Esophagus squamous epithelium (tissue), 5 donors: ENCODE measurements around the gene GPR12. TPM values are rescaled to one million over a fixed set of nuclear protein-coding genes. Genes with fewer than 3 reads are reported as not detected.

ENCODE experiments used
- DNase-seq: peaks from one replicate; lab custom pipeline; 2025; lab: John Stamatoyannopoulos, UW
- H3K27ac ChIP-seq, 4 donors: fragments of 200-600 bp; sonication (generic); one replicate each; pipeline ENCODE4 v1.5.1; 2016 to 2019; ENCODE audit warnings: mild to moderate bottlenecking in 1 of 4
- H3K27me3 ChIP-seq, 4 donors: fragments of 200-600 bp; sonication (generic); 1 replicate in 3 of 4; 2 replicates in 1 of 4; pipeline versions ENCODE4 v1.5.1 to v1.6.0; 2017 to 2021; ENCODE audit warnings: antibody characterized with exemption in 1 of 4
- H3K36me3 ChIP-seq, 3 donors: fragments of 200-600 bp; sonication (generic); one replicate each; pipeline ENCODE4 v1.5.1; 2016 to 2019
- H3K4me1 ChIP-seq, 3 donors: fragments of 200-600 bp; sonication (generic); one replicate each; pipeline ENCODE4 v1.5.1; 2017 to 2019
- H3K4me3 ChIP-seq, 4 donors: fragments of 200-600 bp; sonication (generic); 1 replicate in 3 of 4; 2 replicates in 1 of 4; pipeline ENCODE4 v1.5.1; 2016 to 2019; ENCODE audit warnings: mild to moderate bottlenecking in 2 of 4, moderate library complexity in 1 of 4
- H3K9me3 ChIP-seq, 3 donors: fragments of 200-600 bp; sonication (generic); one replicate each; pipeline ENCODE4 v1.5.1; 2016 to 2019
- CTCF ChIP-seq, 6 experiments: fragments of 450-650 bp in 4 of 6; fragments of 200-600 bp in 2 of 6; sonication (generic) in 2 of 6; IDR thresholded peaks; one replicate each; pipeline ENCODE4 v1.5.1; 2016 to 2019; ENCODE audit warnings: antibody characterized with exemption in 6 of 6, mild to moderate bottlenecking in 4 of 6, moderate library complexity in 4 of 6
- POLR2A ChIP-seq, 4 donors: fragments of 450-650 bp; IDR thresholded peaks; one replicate each; pipeline ENCODE4 v1.6.1; 2017; ENCODE audit warnings: antibody characterized with exemption in 4 of 4, mild to moderate bottlenecking in 4 of 4, moderate library complexity in 3 of 4
- WGBS, 2 donors: methylation state at CpG; one replicate each; pipeline ENCODE4 v1.1.5; 2018; 5-methylcytosine and 5-hydroxymethylcytosine counted together
- intact Hi-C: fragments of 100-400 bp; cut with DNase I; formaldehyde crosslinking; loops from one replicate; pipeline ENCODE4 v1.15.0; 2022
- total RNA-seq, 4 donors: library from RNA; depleted of rRNA; stranded (reverse); fragments of >200 nt; gene quantifications; one replicate each; pipeline ENCODE4 v1.1.0, GENCODE V29; 2016
- donor health status: DM: yes; HTN: yes; CAD: no.

Gene GPR12
- total RNA-seq, 4 donors from 2014 or later, result under 0.01 TPM; not detected in 3

- no peaks in the 10 kb centered on the region for H3K9me3 ChIP-seq
- intact Hi-C loops, result no loop called here
- H3K4me1 ChIP-seq, result peaks cover 6 to 16% (median 8%) of the 10 kb centered on the region in 3 donors
- no peak overlapping the region for H3K27ac ChIP-seq
- H3K27me3 ChIP-seq, result peaks cover 0 to 82% (median 13%) of the 10 kb centered on the region in 4 donors
- no peak for DNase-seq
- no peaks in the 10 kb centered on the region for H3K36me3 ChIP-seq
- no peak overlapping the region for H3K4me3 ChIP-seq
- 72 to 79% methylated on average over 13 to 14 of the region's 18 CpGs for WGBS, 2 donors
- no peak for TF ChIP-seq CTCF (IDR thresholded peaks at IDR 0.05)
- no peak for TF ChIP-seq POLR2A (IDR thresholded peaks at IDR 0.05)
Measured at GRCh38 chr13:26758496-26759157, 2.0 kb downstream of the GPR12 start.

- Histone ChIP-seq H3K27ac (no peak overlapping the region), H3K4me1 (peaks cover 6 to 16% (median 8%) of the 10 kb centered on the region in 3 donors), H3K36me3 (no peaks in the 10 kb centered on the region), H3K4me3 (no peak overlapping the region), H3K27me3 (peaks cover 0 to 69% (median 13%) of the 10 kb centered on the region in 4 donors), H3K9me3 (no peaks in the 10 kb centered on the region)
- TF ChIP-seq CTCF (IDR thresholded peaks at IDR 0.05) (no peak), POLR2A (IDR thresholded peaks at IDR 0.05) (no peak)
- intact Hi-C loops, result no loop called here
- 39 to 46% methylated on average over 3 of the region's 3 CpGs for WGBS, 2 donors
- DNase-seq, result no peak
Measured at GRCh38 chr13:26756961-26757360, 3.6 kb downstream of the GPR12 start.

GRCh38 chr13:26752671-26753070, 7.9 kb downstream of the GPR12 start:
- TF ChIP-seq CTCF (IDR thresholded peaks at IDR 0.05) (no peak), POLR2A (IDR thresholded peaks at IDR 0.05) (no peak)
- peaks cover 0 to 57% (median 0%) of the 10 kb centered on the region in 4 donors for H3K27me3 ChIP-seq
- no peak for DNase-seq
- WGBS, 2 donors, result 58 to 69% methylated on average over 2 of the region's 2 CpGs
- intact Hi-C loops, result no loop called here
- H3K36me3 ChIP-seq, result no peaks in the 10 kb centered on the region
- no peaks in the 10 kb centered on the region for H3K4me1 ChIP-seq
- no peak overlapping the region for H3K27ac ChIP-seq
- H3K4me3 ChIP-seq, result no peak overlapping the region
- no peaks in the 10 kb centered on the region for H3K9me3 ChIP-seq

GRCh38 chr13:26749905-26750304, 10.7 kb downstream of the GPR12 start:
- no peaks in the 10 kb centered on the region for H3K9me3 ChIP-seq
- H3K36me3 ChIP-seq, result no peaks in the 10 kb centered on the region
- intact Hi-C loops, result no loop called here
- 79 to 89% methylated on average over 3 of the region's 3 CpGs for WGBS, 2 donors
- H3K27ac ChIP-seq, result no peak overlapping the region
- H3K27me3 ChIP-seq, result peaks cover 0 to 38% (median 0%) of the 10 kb centered on the region in 4 donors
- no peaks in the 10 kb centered on the region for H3K4me1 ChIP-seq
- TF ChIP-seq POLR2A (IDR thresholded peaks at IDR 0.05), result no peak
- TF ChIP-seq CTCF (IDR thresholded peaks at IDR 0.05), result no peak
- no peak for DNase-seq
- no peak overlapping the region for H3K4me3 ChIP-seq

- Histone ChIP-seq H3K36me3 (no peaks in the 10 kb centered on the region), H3K9me3 (no peaks in the 10 kb centered on the region), H3K4me3 (no peak overlapping the region), H3K4me1 (no peaks in the 10 kb centered on the region), H3K27ac (no peak overlapping the region), H3K27me3 (peaks cover 0 to 44% (median 0%) of the 10 kb centered on the region in 4 donors)
- DNase-seq, result no peak
- TF ChIP-seq POLR2A (IDR thresholded peaks at IDR 0.05) (no peak), CTCF (IDR thresholded peaks at IDR 0.05) (no peak)
- intact Hi-C loops, result no loop called here
- 18 to 20% methylated on average over 3 to 7 of the region's 8 CpGs for WGBS, 2 donors
Measured at GRCh38 chr13:26749285-26749684, 11.3 kb downstream of the GPR12 start.
